Stimulated activated CD4-positive, alpha-beta T cell treated with anti-CD3 and anti-CD28 coated beads, Interleukin-1b, Interleukin-23, amount 100 ng/mL, for 48 hours (primary cell): Measurements from ENCODE around the gene MMS19.

ENCODE experiments used
- DNase-seq: peaks from one replicate; pipeline ENCODE4 v3.0.0-alpha.2; 2020

Gene MMS19, protein sequence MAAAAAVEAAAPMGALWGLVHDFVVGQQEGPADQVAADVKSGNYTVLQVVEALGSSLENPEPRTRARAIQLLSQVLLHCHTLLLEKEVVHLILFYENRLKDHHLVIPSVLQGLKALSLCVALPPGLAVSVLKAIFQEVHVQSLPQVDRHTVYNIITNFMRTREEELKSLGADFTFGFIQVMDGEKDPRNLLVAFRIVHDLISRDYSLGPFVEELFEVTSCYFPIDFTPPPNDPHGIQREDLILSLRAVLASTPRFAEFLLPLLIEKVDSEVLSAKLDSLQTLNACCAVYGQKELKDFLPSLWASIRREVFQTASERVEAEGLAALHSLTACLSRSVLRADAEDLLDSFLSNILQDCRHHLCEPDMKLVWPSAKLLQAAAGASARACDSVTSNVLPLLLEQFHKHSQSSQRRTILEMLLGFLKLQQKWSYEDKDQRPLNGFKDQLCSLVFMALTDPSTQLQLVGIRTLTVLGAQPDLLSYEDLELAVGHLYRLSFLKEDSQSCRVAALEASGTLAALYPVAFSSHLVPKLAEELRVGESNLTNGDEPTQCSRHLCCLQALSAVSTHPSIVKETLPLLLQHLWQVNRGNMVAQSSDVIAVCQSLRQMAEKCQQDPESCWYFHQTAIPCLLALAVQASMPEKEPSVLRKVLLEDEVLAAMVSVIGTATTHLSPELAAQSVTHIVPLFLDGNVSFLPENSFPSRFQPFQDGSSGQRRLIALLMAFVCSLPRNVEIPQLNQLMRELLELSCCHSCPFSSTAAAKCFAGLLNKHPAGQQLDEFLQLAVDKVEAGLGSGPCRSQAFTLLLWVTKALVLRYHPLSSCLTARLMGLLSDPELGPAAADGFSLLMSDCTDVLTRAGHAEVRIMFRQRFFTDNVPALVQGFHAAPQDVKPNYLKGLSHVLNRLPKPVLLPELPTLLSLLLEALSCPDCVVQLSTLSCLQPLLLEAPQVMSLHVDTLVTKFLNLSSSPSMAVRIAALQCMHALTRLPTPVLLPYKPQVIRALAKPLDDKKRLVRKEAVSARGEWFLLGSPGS

DNA sequence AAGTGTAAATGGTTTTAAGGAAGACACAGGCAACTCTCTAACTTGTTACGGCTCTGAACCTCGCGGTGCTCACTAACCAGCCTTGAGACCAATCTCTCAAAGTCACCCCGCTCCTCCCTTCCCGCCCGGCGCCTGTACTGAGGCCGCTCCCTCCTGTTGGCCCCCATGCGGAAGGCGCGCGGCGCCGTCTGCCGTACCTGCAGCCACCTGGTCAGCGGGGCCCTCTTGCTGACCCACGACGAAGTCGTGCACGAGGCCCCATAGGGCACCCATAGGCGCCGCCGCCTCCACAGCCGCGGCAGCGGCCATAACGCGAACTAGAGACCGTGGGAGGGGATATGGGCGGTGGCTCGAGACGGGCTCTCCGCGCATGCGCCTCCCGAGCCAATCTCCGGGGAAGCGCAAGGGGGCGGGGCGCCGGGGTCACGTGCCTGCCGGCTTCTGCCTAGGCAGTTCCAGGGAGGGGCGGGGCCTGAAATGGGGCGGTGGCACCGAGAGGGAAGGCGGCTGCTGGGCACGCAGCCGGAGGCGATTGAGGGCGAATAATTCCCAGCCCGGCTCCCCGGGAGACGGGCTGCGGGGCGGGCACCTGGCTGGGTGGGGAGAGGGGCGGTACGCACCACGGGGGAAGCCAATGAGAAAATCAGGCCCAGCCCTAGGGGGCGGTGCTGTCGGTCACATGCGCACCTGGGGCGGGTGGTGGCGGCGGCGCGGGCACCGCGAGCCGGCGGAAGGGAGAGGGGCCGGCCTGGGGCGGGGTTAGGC, at the start of gene MMS19:
Gene MMS19 (minus strand): TSS at position 347 of the 765 bp plus-strand sequence. CDS start 38 bp downstream, at position 309.
- peak; percentile 99 for DNase-seq

DNA sequence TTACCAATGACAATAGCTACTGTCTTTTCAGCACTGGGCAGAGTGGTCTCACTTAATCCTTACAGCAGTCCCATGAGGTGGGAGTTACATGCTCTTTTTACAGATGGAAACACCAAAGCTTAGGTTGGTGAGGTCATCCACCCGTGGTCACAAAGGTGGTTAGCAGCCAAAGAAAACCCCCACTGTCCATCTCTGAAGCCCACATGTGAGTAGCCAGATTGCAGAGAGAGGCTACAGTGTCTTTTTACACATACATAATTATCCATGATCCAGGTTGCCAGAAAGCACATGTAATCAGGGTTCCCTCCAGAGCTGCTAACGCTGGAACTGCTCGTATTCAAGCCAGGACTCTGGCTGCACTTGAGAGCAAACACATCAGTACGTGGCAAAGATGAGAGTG, 49.7 kb upstream of the MMS19 start:
- DNase-seq: no peak

DNA sequence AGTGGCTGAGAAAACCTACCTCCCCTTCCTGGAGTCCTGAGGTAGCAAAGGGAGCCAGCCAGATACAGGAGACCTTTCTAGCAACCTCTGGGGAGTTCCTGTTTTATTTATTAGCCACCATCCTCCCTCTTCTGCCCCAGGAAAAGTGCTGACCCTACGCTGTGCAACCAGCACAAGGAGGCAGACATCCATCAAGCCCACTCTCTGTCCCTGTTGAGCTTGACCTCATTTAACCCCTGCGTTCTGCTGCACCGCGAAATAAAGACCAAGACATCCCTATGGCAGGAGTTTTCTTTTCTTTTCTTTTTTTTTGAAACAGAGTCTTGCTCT, 49.0 kb upstream of the MMS19 start:
- DNase-seq: no peak

DNA sequence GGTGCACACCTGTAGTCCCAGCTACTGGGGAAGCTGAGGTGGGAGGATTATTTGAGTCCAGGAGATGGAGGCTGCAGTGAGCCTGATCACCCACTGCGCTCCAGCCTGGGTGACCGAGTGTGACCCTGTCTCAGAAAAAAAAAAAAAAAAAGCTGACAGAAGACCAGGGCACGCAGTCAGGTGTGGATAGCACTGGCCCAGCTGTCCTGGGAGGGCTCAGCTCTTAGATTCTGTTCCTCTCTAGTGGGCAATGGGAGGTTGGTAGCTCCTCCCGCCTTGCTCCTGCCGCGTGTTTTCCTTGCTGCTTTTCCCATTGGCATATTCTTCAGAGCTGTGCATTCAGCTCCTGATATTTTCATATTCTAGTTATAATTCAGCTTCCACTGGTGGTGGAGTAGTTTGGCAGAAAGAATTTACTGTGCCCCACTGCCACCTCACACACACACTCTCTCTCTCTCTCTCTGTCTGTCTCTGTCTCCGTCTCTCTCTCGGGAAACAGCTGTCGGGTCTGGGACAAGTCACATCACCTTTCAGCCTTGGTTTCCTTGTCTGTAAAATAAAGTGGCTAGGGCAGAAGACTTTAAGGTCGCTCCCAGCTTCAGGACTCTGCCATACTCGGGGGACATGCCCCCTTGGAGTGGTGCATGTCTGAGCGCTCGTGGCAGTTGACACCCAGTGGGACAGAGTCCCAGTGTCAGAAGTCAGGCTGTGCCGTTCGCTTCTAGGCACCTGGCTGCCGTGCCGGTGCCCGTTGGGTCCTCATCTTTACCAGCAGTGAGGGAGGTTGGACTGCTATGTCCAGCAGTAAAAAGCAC, 48.4 kb upstream of the MMS19 start:
- no peak for DNase-seq

DNA sequence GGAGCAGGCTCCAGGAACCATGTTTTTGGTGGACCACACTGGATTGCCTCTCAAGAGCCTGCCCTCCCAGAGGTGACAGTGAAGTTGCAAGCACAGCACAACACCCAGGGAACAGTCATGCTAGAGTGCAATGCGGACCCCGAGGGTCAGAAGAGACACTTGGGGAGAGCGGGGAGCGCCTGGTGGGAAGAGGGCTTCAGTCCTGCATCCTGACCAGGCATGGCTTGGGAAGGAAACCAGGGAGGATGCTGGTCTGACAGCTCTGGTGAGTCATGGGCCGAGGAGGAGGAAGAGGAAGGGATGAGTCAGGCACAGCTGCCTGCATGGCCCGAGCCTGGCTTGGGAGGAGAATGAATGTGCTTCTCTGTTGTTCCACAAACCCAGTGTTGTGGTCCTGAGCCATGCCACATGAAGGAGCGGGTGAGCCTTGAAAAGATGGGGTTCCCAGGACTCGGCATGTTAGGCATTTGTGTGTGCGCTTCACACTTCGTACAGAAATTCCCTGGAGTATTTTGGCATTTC, 44.9 kb upstream of the MMS19 start:
- peak; percentile 78 for DNase-seq

DNA sequence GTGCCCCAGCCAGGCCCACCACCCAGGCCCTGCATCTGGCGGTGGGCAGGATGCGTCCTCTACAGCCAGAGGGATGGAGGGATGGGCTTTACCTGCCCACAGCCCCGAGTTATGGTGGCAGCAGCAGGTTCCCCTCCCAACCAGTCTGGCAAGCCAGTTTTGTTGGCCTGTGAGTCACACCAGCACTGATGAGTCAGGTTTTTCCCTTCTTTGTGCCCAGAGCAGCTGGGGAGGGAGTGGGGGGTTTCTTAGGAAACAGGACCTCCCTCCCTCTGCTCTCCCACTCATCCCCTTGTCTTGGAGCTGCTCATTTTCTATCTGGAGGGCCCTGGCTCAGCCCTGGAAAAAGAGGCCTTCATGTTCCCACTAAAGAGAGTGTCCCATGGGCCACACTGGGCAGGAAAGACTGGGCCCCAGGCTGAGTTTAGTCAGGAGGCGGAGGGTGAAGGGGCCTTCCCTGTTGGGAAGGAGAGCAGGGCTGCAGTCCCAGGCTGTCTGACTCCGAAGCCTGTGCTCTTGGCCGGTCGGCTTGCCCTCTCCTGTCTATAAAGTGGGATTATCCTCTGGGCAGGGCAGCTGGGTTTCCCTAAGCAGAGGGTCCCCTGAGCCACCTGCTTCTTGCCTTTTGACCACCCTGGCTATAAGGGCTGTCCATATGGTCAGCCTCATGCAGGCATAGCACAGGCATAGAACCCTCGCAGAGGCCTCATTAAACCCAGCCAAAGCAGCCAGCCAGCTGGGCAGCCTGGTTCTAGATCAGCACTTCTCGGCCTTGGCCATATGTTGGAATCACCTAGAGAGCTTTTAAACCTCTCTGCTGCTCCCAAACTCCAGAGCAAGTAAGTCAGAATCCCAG, 44.2 kb upstream of the MMS19 start:
- peak; percentile 43 for DNase-seq

DNA sequence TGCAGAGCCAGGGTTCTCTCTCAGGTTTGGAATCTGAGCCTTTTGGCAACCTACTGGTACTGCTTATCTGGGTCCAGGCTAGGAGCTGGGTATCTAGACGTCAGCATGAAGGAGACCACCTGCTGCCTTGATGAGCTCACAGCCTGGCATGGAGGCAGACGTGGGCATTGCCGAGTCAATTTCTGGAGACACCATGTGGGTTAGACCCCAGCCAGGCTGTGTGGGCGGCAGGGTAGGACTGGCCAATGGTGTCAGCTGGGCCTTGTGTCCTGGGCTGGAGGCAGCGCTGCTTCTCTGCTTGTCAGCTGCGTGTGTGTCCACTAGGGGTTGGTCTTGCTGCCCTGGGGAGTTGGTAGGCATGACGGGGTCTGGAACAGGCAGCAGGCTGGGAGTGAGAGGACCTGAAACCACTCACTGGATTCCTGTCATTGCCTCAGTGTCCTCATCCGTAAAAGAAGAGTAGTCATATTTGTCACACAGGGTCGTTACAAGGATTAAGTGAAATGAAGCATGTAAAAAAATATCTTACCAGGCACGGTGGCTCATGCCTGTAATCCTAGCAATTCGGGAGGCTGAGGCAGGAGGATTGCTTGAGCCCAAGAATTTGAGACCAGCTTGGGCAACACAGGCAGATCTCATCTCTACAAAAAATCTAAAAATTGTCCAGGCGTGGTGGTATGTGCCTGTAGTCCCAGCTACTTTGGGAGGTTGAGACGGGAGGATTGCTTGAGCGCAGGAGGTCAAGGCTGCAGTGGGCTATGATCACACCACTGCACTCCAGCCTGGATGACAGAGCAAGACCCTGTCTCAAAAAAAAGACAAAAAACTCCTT, 42.7 kb upstream of the MMS19 start:
- no peak for DNase-seq

DNA sequence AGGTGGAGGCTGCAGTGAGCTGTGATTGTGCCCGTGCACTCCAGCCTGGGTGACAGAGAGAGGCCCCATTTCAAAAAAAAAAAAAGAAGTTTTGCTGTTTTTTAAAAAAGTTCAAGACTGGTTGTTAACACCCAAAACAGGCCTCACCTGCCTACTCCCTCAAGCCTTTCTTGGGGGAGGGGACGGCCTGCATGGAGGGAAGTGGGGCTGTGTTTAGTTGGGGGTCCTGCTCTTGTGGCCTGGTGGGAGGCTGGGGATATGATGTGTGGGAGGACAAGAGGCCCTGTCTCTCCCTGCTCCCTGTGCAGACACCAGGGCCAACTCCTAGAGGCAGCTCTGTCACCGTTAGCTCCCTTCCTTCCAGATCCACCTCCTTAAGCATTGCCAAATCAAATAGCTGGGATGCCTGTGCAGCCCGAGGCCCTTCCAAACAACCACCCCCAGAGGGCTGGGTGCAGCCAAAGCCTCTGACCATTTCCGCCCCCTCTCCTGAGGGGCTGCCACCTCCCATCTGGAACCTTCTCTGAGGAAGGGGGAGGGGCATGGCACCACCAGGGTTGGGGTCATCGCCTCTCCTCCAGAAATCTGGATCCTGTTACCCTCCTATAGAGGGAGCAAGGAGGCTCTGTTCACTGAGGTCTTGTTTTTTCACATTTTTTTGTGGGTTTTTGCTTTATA, 41.4 kb upstream of the MMS19 start:
- DNase-seq: no peak

DNA sequence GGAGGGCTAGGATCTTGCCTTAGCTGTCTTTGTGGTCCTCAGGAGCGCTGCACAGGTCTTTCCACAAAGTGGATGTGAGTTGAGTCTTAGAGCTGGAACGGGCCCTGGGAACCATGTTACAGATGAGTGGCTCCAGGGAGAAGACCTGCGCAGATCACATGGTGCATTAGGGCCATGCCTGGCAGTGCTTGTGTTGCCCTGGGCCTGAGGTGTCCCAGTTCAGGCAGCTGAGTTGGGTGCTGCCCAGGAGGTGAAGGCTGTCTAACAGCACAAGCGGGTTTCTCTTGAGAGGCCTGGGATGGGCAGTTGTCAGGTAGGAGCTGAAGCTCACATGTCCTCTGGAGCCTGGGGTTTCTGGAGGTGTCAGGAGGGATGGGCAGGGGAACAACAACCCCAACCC, 40.6 kb upstream of the MMS19 start:
- DNase-seq: no peak

DNA sequence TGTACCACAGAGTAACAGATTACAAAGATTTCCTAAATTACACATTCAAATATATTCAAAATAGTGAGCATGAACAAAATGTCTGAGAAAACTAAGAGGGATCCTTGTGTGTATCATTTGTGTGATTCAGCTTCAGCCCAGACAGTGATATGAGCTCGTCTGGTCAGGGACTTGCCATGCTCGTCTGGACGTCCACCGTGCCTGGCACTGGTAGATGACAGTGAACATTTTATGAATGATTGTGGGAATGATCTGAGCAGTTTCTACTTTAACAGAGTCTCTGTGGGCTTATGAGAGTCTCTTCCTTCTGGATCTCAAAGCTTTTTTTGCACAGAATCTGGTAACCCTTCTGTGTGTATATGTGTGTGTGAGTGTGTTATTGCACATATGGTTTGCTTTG, 40.2 kb upstream of the MMS19 start:
- no peak for DNase-seq

DNA sequence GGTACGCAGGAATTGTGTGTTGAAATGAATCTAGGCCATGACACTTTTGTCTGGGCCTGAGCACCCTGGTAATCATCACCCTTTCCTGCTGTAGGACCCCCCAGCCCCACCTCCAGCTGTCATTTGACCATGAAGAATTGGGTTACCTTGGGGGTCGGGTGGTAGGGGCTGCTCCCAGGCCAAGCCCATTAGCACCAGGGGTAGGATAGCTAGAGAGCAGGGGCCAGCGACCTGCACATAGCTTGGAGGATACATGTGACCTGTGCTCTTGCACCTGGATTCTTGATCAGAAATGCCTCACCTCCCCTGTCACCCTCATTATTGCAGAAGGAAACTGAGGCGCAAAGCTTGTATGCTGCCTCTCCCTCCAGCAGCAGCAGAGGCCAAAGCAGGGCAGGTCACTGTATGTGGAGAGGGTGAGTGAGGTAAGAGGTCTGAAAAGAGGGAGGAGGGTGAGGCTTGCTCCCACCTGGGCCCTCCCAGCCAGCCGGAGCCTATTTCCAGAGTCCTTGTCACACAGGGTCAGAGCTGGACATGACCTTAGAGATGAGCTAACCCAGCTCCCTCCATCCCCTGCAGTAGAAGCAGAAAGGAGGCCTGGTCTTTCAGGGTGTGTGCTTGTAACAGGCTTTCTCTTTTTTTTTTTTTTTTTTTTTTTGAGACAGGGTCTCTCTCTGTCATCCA, 39.1 kb upstream of the MMS19 start:
- no peak for DNase-seq

DNA sequence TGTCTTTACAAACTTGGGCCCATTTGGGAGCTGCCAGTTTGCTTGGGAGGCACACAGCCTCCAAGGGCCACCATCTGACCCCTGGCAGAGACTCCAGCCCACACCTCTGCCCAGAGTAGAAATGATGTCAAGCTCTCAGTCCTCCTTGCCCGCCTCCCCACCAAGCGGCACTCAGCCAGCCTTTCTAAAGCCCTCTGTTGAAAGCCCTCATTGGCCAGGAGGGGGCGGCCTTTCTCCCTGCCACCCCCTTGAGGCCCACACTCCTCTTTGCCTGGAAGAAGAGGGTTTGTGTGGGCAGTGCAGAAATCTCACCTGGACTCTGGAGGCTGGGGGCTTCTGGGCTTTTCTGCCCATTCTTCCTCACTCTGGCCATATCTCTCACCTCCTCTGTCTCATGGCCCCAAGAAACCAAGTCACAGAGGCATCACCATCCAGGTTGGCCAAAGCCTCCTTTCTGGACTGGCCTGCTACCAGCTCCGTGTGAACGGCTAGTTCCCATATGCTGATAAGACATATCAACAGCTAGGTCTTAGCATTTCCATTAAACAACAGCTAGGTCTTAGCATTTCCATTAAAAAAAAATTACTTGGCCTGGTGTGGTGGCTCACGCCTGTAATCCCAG, 36.6 kb upstream of the MMS19 start:
- peak; percentile 40 for DNase-seq

DNA sequence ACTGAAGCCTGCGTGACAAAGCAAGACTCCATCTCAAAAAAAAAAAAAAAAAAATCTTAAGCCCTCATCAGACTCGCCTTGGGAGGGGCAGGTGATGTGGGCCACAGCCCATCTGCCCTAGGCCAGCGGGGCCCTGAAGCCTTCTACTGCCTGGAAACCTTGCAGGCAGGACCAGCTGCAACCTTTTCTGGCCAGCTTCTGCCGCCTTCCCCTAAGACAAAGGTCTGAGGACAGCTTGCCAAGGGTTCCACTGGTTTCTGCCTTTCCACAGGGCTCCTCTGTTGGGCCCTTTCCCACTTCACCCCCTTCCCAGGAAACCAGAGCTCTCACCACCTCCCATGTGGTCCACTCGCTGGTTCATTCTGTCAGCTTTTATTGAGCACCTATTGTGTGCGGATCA, 35.7 kb upstream of the MMS19 start:
- DNase-seq: no peak

DNA sequence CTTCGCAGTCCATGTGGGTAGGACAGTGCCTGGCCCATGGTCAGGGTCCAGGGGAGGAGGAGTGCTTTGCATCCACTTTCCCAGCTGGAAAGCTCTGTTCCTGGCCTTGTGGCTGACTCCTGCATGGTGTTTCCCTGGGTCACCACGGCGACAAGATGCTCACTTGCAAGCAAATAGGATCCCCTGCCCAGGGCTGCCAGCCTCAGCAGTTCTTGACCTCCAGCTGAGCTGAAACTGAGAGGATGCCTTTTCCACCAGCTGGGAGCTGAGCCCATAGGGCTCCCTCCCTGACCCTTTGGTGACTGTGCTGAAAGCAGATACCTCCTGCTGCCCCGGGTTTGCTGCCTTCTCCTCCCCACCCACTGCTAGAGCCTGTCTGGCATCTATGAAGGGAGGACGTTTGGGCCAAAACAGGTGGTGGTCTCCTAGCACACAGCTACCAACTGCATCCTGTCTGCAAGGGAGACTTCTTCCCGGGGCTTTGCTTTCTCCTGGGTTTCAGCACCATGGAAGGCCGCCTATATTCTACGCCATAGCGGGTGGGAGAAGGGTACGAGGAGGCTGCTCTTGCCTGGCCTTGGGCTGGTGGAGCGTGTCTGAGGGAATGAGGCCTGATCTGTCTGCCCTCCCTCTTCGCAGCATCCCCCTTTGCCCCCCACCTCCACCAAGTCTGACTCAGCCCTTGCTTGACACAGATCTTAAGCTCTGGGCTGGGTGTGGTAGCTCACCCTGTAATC, 34.9 kb upstream of the MMS19 start:
- no peak for DNase-seq

DNA sequence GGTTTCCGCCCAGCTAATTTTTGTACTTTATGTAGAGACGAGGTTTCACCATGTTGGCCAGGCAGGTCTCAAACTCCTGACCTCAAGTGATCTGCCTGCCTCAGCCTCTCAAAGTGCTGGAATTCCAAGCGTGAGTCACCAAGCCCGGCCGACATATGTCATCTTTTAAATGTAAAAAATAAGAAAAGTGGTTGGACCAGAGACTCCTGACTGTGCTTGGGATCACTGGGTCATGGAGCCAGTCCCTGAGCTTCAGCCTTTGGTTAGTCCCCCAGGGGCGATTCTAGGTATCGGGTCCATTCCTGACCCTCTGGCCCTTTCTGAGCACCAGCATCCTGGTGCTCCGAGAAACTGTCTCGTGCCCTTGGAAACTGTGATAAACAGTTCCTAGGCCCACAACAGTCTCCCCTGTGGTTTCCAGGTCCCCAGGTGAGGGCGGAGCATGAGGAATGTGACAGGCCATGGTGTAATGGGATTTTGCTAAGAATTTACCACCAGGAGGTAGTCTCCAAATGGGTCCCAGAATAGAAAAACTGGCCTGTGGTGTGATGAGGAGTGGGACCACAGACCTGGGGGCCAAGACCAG, 33.3 kb upstream of the MMS19 start:
- DNase-seq: no peak

DNA sequence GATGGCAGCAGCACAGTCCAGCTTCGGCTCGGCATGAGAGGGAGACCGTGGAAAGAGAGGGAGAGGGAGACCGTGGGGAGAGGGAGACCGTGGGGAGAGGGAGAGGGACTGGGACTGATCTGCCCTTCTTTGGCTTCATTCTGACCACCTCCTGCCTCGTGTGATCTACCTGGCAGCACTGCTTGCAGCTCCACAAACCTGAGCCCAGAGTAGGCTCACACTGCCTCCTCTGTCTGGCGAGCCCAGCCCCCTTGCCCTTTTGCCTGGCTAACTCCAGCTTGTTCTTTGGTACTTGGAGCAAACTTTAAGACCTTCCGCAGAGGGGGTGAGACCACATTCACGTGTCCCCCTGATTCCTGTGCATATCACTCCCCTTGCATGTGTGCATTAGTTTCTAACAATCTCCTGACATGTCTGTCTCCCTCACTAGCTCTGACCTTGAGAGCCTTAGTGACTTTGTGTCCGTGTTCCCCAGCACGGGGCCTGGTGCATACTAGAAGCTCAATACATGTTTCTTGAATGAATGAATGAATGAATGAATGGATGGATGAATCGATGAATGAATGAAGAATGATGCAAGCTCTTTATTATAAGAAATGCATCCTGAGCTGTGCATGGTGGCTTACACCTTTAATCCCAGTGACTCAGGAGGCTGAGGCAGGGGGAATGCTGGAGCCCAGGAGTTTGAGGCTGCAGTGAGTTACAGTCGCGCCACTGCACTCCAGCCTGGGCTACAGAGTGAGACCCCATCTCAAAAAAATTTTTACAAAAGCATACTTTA, 31.7 kb upstream of the MMS19 start:
- no peak for DNase-seq
